Thoracic aorta (tissue), 2 donors: ENCODE data around the gene HTR2A. TPM values are rescaled to one million over a fixed set of nuclear protein-coding genes. Genes with fewer than 3 reads are reported as not detected.
A peak's percentile ranks its signal among the peaks of the same experiment; 100 is the strongest.

ENCODE experiments used
- ATAC-seq: fragments of 150-250 bp; one replicate; pipeline ENCODE4 v1.8.0; 2017; ENCODE audit warnings: low read depth; ENCODE audit not compliant: insufficient number of reproducible peaks, low FRiP score
- DNase-seq: peaks from one replicate; pipeline ENCODE4 v3.0.0-alpha.2; 2020; ENCODE audit warnings: low spot score
- H3K27ac ChIP-seq, 2 donors: fragments of 200-600 bp; sonication (generic); 1 replicate in 1 of 2; 2 replicates in 1 of 2; pipeline ENCODE4 v1.5.1; 2016; ENCODE audit warnings: mild to moderate bottlenecking in 2 of 2, moderate library complexity in 2 of 2
- H3K27me3 ChIP-seq: fragments of 200-600 bp; sonication (generic); replicated peaks from 2 replicates; pipeline ENCODE4 v1.6.0; 2016; ENCODE audit warnings: mild to moderate bottlenecking; ENCODE audit not compliant: insufficient read depth
- H3K36me3 ChIP-seq: fragments of 200-600 bp; sonication (generic); one replicate; pipeline ENCODE4 v1.5.1; 2016
- H3K4me1 ChIP-seq, 2 donors: fragments of 200-600 bp; sonication (generic); 1 replicate in 1 of 2; 2 replicates in 1 of 2; pipeline versions ENCODE4 v1.5.1 to v1.6.0; 2016; ENCODE audit warnings: low read depth in 2 of 2, mild to moderate bottlenecking in 1 of 2; ENCODE audit not compliant: control insufficient read depth in 1 of 2
- H3K4me3 ChIP-seq: fragments of 200-600 bp; sonication (generic); 2 replicates; pipeline ENCODE4 v1.5.1; 2016; ENCODE audit warnings: mild to moderate bottlenecking
- H3K9me3 ChIP-seq: fragments of 200-600 bp; sonication (generic); 2 replicates; pipeline ENCODE4 v1.5.1; 2016
- CTCF ChIP-seq: fragments of 200-600 bp; sonication (generic); IDR thresholded peaks from one replicate; pipeline ENCODE4 v1.5.1; 2019; ENCODE audit warnings: antibody characterized with exemption
- total RNA-seq, 2 donors: library from RNA; depleted of rRNA; stranded (reverse); fragments of >200 nt; gene quantifications; one replicate each; pipeline versions ENCODE4 v1.1.0 to v1.2.3, GENCODE V29; 2016

Gene HTR2A
- total RNA-seq, 2 donors from 2014 or later = 1.4 to 2.6 TPM

- Histone ChIP-seq H3K9me3 (no peaks in the 10 kb centered on the region), H3K27ac (peak overlapping the region; percentile 73 to 89), H3K4me1 (peaks cover 0 to 18% of the 10 kb centered on the region in 2 donors), H3K4me3 (peak overlapping the region; percentile 81), H3K27me3 (no peaks in the 10 kb centered on the region), H3K36me3 (no peaks in the 10 kb centered on the region)
- peak; percentile 10 for ATAC-seq
- TF ChIP-seq CTCF = no peak
- no peak for DNase-seq
These were observed 2.3 kb downstream of the HTR2A start for GRCh38 chr13:46894568-46894967.

- H3K27ac ChIP-seq = peak overlapping the region; percentile 73 to 89
- peak; percentile 84 for ATAC-seq
- peak; percentile 99 for TF ChIP-seq CTCF
These were observed 2.9 kb downstream of the HTR2A start for GRCh38 chr13:46893798-46894560.

GRCh38 chr13:46893221-46893740 lies 3.6 kb downstream of the HTR2A start:
- Histone ChIP-seq H3K27ac (no peak overlapping the region), H3K27me3 (no peaks in the 10 kb centered on the region), H3K4me1 (peaks cover 0 to 18% of the 10 kb centered on the region in 2 donors), H3K4me3 (peak overlapping the region; percentile 81), H3K9me3 (no peaks in the 10 kb centered on the region), H3K36me3 (no peaks in the 10 kb centered on the region)
- ATAC-seq (no peak), DNase-seq (no peak)
- TF ChIP-seq CTCF = no peak

More at GRCh38 chr13:46893798-46894560, 2.9 kb downstream of the HTR2A start:
- Histone ChIP-seq H3K9me3 (no peaks in the 10 kb centered on the region), H3K27me3 (no peaks in the 10 kb centered on the region), H3K4me3 (peak overlapping the region; percentile 81), H3K4me1 (peaks cover 0 to 18% of the 10 kb centered on the region in 2 donors), H3K36me3 (no peaks in the 10 kb centered on the region)
- no peak for DNase-seq

- TF ChIP-seq CTCF = no peak
- H3K36me3 ChIP-seq = no peaks in the 10 kb centered on the region
- H3K27ac ChIP-seq = no peak overlapping the region
- ATAC-seq (no peak), DNase-seq (no peak)
- H3K4me3 ChIP-seq = no peak overlapping the region
- no peaks in the 10 kb centered on the region for H3K9me3 ChIP-seq
- no peaks in the 10 kb centered on the region for H3K4me1 ChIP-seq
- H3K27me3 ChIP-seq = no peaks in the 10 kb centered on the region
These were observed 11.8 kb downstream of the HTR2A start for GRCh38 chr13:46885018-46885417.

GRCh38 chr13:46884531-46884930 lies 12.3 kb downstream of the HTR2A start:
- H3K36me3 ChIP-seq = no peaks in the 10 kb centered on the region
- no peak for TF ChIP-seq CTCF

More at GRCh38 chr13:46884531-46884930, 12.3 kb downstream of the HTR2A start:
- Histone ChIP-seq H3K4me3 (no peak overlapping the region), H3K9me3 (no peaks in the 10 kb centered on the region), H3K4me1 (no peaks in the 10 kb centered on the region), H3K27ac (no peak overlapping the region), H3K27me3 (no peaks in the 10 kb centered on the region)
- ATAC-seq (no peak), DNase-seq (no peak)
